ENCODE measurements around the gene PKDREJ.
A peak's percentile ranks its signal among the peaks of the same experiment; 100 is the strongest.

Gene PKDREJ

DNA sequence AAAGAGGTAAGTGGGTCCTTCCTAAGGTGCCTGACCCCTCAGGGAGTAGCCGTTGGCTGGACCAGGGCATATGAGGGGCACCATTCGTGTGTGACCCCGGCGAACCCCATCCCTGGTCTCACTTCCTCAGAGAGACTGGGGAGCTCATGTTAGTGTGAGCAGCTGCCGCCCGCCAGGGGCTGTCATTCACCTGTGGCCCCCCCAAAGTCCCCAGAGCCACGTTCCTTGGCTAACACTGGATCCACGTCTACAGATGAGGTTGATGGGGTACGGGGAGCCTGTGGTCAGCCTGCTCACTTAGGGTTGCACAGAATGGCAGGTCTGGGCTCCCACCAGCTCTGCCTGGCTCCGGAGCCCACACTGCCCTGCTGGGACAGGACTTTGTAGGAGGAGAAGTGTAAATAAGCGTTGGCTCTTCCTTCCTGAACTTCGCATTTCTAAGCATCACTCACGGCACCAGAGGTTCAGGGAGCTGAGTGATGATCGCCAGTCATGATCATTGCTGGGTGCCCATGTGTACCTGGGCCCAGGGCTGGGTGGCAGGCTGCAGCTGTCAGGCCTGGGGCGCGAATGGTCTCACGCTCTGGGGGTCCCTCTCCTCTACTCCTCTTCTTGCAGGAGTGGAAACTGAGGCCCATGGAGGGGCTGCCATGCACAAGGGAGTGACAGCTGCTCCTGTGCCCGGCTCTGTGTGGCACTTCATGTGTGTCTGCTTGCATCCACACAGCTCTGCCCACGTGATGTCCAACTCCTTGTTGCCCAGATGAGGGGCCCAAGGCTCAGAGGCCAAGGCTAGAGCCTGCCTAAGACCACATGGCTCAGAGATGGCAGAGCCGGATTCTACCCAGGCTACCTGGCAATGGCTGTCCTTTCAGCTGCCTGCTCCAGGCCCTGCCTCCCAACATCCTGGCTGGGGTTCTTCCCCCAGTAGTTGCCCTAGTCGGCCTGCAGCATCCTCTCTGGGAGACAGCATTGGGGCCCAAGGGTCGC is 15.8 kb upstream of the PKDREJ start:
- peaks cover 15% of the 10 kb centered on the region for H3K36me3 ChIP-seq (ENCODE audit: control insufficient read depth, insufficient read depth, low read length)
- H3K27me3 ChIP-seq (replicated peaks; ENCODE audit: control insufficient read depth, insufficient read depth, low read length, poor library complexity, severe bottlenecking), result no peaks in the 10 kb centered on the region
- no peak for DNase-seq
- no peaks in the 10 kb centered on the region for H3K4me1 ChIP-seq (ENCODE audit: control insufficient read depth, insufficient read depth, low read length, poor library complexity, severe bottlenecking)
- no peaks in the 10 kb centered on the region for H3K9me3 ChIP-seq (ENCODE audit: control insufficient read depth, low read length)
- no peak overlapping the region for H3K27ac ChIP-seq (ENCODE audit: insufficient read depth, low read length, poor library complexity, severe bottlenecking)
- no peak overlapping the region for H3K4me3 ChIP-seq (ENCODE audit: insufficient read depth, low read depth, low read length, poor library complexity, severe bottlenecking)

DNA sequence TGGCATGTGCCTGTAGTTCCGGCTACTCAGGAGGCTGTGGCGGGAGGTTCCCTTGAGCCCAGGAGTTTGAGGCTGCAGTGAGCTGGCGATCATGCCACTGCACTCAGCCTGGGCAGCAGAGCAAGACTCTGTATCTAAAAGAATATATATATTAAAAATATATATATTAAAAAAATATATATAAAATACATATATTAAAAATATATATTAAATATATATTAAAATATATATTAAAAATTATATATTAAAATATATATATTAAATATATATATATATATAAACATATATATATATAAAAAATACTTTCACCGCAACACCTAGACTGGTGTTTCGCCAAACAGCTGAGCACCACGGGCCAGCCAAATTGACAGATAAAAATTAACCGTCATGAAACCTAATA is 13.4 kb upstream of the PKDREJ start:
- Histone ChIP-seq H3K27me3 (replicated peaks; ENCODE audit: control insufficient read depth, insufficient read depth, low read length, poor library complexity, severe bottlenecking) (no peaks in the 10 kb centered on the region), H3K9me3 (ENCODE audit: control insufficient read depth, low read length) (no peaks in the 10 kb centered on the region), H3K4me3 (ENCODE audit: insufficient read depth, low read depth, low read length, poor library complexity, severe bottlenecking) (no peak overlapping the region), H3K4me1 (ENCODE audit: control insufficient read depth, insufficient read depth, low read length, poor library complexity, severe bottlenecking) (no peaks in the 10 kb centered on the region), H3K36me3 (ENCODE audit: control insufficient read depth, insufficient read depth, low read length) (peaks cover 12% of the 10 kb centered on the region), H3K27ac (ENCODE audit: insufficient read depth, low read length, poor library complexity, severe bottlenecking) (no peak overlapping the region)
- no peak for DNase-seq

- no peak for DNase-seq
- H3K36me3 ChIP-seq (ENCODE audit: control insufficient read depth, insufficient read depth, low read length), result peaks cover 12% of the 10 kb centered on the region
- H3K27me3 ChIP-seq (replicated peaks; ENCODE audit: control insufficient read depth, insufficient read depth, low read length, poor library complexity, severe bottlenecking), result no peaks in the 10 kb centered on the region
- H3K9me3 ChIP-seq (ENCODE audit: control insufficient read depth, low read length), result no peaks in the 10 kb centered on the region
- no peak overlapping the region for H3K27ac ChIP-seq (ENCODE audit: insufficient read depth, low read length, poor library complexity, severe bottlenecking)
- H3K4me1 ChIP-seq (ENCODE audit: control insufficient read depth, insufficient read depth, low read length, poor library complexity, severe bottlenecking), result no peaks in the 10 kb centered on the region
- H3K4me3 ChIP-seq (ENCODE audit: insufficient read depth, low read depth, low read length, poor library complexity, severe bottlenecking), result no peak overlapping the region
Measured at GRCh38 chr22:46275455-46276122, 12.4 kb upstream of the PKDREJ start.

- Histone ChIP-seq H3K4me1 (ENCODE audit: control insufficient read depth, insufficient read depth, low read length, poor library complexity, severe bottlenecking) (no peaks in the 10 kb centered on the region), H3K36me3 (ENCODE audit: control insufficient read depth, insufficient read depth, low read length) (peaks cover 12% of the 10 kb centered on the region), H3K9me3 (ENCODE audit: control insufficient read depth, low read length) (no peaks in the 10 kb centered on the region), H3K4me3 (ENCODE audit: insufficient read depth, low read depth, low read length, poor library complexity, severe bottlenecking) (no peak overlapping the region), H3K27ac (ENCODE audit: insufficient read depth, low read length, poor library complexity, severe bottlenecking) (no peak overlapping the region), H3K27me3 (replicated peaks; ENCODE audit: control insufficient read depth, insufficient read depth, low read length, poor library complexity, severe bottlenecking) (no peaks in the 10 kb centered on the region)
- no peak for DNase-seq
Measured at GRCh38 chr22:46274381-46274780, 11.2 kb upstream of the PKDREJ start.

GRCh38 chr22:46273432-46274148 is 10.4 kb upstream of the PKDREJ start:
- Histone ChIP-seq H3K4me3 (ENCODE audit: insufficient read depth, low read depth, low read length, poor library complexity, severe bottlenecking) (no peak overlapping the region), H3K36me3 (ENCODE audit: control insufficient read depth, insufficient read depth, low read length) (peaks cover 10% of the 10 kb centered on the region), H3K9me3 (ENCODE audit: control insufficient read depth, low read length) (no peaks in the 10 kb centered on the region), H3K27me3 (replicated peaks; ENCODE audit: control insufficient read depth, insufficient read depth, low read length, poor library complexity, severe bottlenecking) (no peaks in the 10 kb centered on the region), H3K4me1 (ENCODE audit: control insufficient read depth, insufficient read depth, low read length, poor library complexity, severe bottlenecking) (no peaks in the 10 kb centered on the region), H3K27ac (ENCODE audit: insufficient read depth, low read length, poor library complexity, severe bottlenecking) (no peak overlapping the region)
- no peak for DNase-seq

DNA sequence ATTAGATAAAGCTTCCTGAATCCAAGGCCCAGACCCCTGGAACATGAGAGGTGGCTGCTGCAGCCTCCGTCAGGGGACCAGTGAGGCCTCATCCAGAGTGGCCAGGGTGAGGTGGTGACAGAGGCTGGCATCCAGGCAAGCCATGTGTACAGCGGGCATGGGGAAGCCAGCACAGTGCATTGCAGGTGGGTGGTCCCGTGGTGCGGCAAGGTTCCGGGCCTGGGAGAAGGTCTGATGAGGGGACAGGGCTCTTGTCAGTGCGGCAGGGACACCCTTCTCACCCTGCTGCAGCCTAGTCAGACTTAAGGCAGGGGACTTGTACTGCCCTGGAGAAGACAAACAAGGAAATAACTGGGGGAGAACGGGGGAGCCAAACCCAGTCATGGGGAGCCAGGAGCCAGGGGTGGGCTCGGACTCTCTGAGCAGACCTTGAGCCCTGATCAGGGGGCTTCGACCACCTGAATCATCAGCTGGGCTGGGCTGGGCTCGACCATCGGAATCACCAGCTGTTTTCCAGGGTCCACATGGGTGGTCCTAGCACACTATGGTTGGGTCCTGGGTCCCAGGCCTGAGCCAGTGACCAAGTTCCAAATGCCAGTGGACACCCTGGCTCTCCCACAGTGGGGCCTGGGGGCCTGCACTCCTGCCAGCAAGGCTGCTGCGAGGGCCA is 9.8 kb upstream of the PKDREJ start:
- H3K36me3 ChIP-seq (ENCODE audit: control insufficient read depth, insufficient read depth, low read length), result peaks cover 6% of the 10 kb centered on the region
- no peaks in the 10 kb centered on the region for H3K27me3 ChIP-seq (replicated peaks; ENCODE audit: control insufficient read depth, insufficient read depth, low read length, poor library complexity, severe bottlenecking)
- no peak for DNase-seq
- peaks cover 5% of the 10 kb centered on the region for H3K4me1 ChIP-seq (ENCODE audit: control insufficient read depth, insufficient read depth, low read length, poor library complexity, severe bottlenecking)
- H3K9me3 ChIP-seq (ENCODE audit: control insufficient read depth, low read length), result no peaks in the 10 kb centered on the region
- no peak overlapping the region for H3K4me3 ChIP-seq (ENCODE audit: insufficient read depth, low read depth, low read length, poor library complexity, severe bottlenecking)
- H3K27ac ChIP-seq (ENCODE audit: insufficient read depth, low read length, poor library complexity, severe bottlenecking), result no peak overlapping the region

DNA sequence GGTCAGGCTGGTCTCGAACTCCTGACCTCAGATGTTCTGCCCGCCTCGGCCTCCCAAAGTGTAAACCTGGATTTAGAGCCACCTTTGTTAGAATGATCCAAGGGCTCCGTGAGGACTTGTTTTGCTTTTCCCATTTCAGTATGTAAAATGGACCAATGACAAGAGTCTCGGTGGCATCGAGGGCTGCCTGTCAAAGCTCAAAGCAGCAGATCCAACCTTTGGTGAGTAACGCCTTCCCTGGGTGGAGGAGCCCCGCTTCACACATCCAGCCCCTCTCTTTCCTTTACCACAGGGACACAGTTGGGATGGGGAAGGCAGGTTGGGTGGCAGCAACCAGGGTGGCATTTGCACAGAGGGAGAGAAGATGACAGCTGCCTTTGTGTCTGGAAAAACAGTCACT is 9.1 kb upstream of the PKDREJ start:
- Histone ChIP-seq H3K4me1 (ENCODE audit: control insufficient read depth, insufficient read depth, low read length, poor library complexity, severe bottlenecking) (peaks cover 8% of the 10 kb centered on the region), H3K9me3 (ENCODE audit: control insufficient read depth, low read length) (no peaks in the 10 kb centered on the region), H3K27me3 (replicated peaks; ENCODE audit: control insufficient read depth, insufficient read depth, low read length, poor library complexity, severe bottlenecking) (no peaks in the 10 kb centered on the region), H3K4me3 (ENCODE audit: insufficient read depth, low read depth, low read length, poor library complexity, severe bottlenecking) (no peak overlapping the region), H3K27ac (ENCODE audit: insufficient read depth, low read length, poor library complexity, severe bottlenecking) (no peak overlapping the region), H3K36me3 (ENCODE audit: control insufficient read depth, insufficient read depth, low read length) (peaks cover 6% of the 10 kb centered on the region)
- no peak for DNase-seq

DNA sequence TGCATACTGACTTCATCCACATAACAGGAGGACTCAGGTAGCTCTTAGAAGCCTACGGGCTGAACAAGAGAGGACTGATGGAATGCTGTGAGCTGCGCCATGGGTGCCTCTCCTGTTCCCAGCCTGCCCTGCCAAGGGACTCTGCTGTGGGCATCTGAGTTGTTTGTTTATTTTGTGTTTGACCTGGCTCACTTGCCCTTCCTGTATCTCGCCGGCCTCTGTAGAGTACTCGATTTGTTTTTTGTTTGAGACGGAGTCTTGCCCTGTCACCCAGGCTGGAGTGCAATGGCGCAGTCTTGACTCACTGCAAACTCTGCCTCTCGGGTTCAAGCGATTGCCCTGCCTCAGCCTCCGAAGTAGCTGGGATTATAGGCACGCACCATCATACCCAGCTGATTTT is 6.4 kb upstream of the PKDREJ start:
- H3K9me3 ChIP-seq (ENCODE audit: control insufficient read depth, low read length), result no peaks in the 10 kb centered on the region
- no peaks in the 10 kb centered on the region for H3K27me3 ChIP-seq (replicated peaks; ENCODE audit: control insufficient read depth, insufficient read depth, low read length, poor library complexity, severe bottlenecking)
- peaks cover 8% of the 10 kb centered on the region for H3K4me1 ChIP-seq (ENCODE audit: control insufficient read depth, insufficient read depth, low read length, poor library complexity, severe bottlenecking)
- no peak for DNase-seq
- H3K36me3 ChIP-seq (ENCODE audit: control insufficient read depth, insufficient read depth, low read length), result no peaks in the 10 kb centered on the region
- H3K27ac ChIP-seq (ENCODE audit: insufficient read depth, low read length, poor library complexity, severe bottlenecking), result no peak overlapping the region
- H3K4me3 ChIP-seq (ENCODE audit: insufficient read depth, low read depth, low read length, poor library complexity, severe bottlenecking), result no peak overlapping the region

DNA sequence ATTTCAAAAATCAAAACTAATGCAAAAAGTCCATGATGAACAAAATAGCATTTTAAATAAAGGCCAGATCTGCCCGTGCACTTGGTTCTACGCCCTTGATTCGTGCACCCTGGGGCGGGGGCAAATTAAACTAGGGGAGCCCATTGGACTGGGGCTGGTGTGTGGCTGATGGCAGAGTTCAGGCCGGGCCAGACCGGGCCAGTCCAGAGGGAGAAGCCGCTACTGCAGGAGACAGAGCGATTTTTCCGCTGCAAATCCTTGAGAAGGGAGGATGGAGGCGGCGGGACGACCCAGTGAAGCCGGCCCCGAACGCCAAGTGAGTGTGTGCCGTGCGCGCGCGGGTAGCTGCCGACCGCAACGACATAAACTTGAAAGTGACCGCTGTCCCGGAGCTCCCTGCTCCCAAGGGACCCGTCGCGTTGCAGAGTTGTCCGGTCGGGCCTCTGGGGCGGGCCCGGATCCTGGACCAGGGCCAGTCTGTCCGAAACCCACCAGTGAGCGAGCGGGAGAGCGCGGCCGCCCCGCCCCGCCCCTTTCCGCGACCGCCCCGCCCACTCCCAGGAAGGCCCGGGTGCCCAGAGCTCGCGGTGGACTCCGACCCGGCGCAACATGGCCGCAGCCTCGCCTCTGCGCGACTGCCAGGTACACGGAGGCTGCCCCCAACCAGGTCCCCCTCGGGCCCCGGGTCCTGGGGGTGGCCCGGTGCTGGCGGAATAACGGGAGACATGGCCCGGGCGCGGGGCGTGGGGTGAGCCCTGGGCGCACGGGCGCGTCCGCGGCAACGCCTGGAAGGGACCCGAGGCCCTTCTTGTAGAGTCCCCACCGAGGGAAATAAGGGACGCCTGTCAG is 4.5 kb upstream of the PKDREJ start, which contains the start of gene TTC38:
TSS of gene TTC38 (plus strand) at position 578 of the 849 bp plus-strand sequence. CDS start at position 610, 32 bp downstream.
- Histone ChIP-seq H3K27me3 (replicated peaks; ENCODE audit: control insufficient read depth, insufficient read depth, low read length, poor library complexity, severe bottlenecking) (no peaks in the 10 kb centered on the region), H3K27ac (ENCODE audit: insufficient read depth, low read length, poor library complexity, severe bottlenecking) (peak within 1 kb of the TSS; percentile 42), H3K36me3 (ENCODE audit: control insufficient read depth, insufficient read depth, low read length) (no peaks in the 10 kb centered on the region), H3K4me1 (ENCODE audit: control insufficient read depth, insufficient read depth, low read length, poor library complexity, severe bottlenecking) (peaks cover 8% of the 10 kb centered on the region), H3K4me3 (ENCODE audit: insufficient read depth, low read depth, low read length, poor library complexity, severe bottlenecking) (peak within 1 kb of the TSS; percentile 90), H3K9me3 (ENCODE audit: control insufficient read depth, low read length) (no peaks in the 10 kb centered on the region)
- peak; percentile 30 to 43 (median 33) for DNase-seq
